C1 segment of cervical spinal cord (tissue), 14 donors: Measurements from ENCODE around the gene PRKAR1B.

ENCODE experiments used
- DNase-seq, 14 donors: peaks; one replicate each; lab custom pipeline; 2025; lab: John Stamatoyannopoulos, UW

The PRKAR1B gene

DNA sequence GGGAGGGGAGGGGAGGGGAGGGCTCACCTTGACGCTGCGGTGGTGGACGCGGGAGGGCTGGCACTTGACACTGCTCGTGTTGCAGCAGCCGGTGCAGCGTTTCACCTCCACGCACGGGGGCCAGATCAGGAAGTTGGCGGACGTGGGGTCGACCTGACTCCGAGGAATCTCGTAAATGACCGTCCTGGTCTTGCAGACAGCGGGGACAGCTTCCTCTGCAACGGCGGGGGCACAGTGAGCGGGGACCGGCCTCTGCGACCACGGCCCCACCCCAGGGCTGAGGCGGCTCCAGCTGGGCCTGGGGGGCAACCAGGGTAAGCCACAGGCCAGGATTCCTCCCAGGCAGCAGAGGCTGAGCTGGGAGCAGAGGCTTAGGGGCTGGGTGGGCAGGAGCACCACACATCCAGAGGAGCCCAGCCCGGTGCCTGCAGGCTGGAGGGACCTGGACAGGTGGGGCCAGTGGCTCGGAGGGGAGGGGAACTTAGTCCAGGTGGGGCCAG lies 216.2 kb downstream of the PRKAR1B start:
- no peak for DNase-seq

GRCh38 chr7:510131-510481 lies 217.0 kb downstream of the PRKAR1B start:
- no peak for DNase-seq

DNA sequence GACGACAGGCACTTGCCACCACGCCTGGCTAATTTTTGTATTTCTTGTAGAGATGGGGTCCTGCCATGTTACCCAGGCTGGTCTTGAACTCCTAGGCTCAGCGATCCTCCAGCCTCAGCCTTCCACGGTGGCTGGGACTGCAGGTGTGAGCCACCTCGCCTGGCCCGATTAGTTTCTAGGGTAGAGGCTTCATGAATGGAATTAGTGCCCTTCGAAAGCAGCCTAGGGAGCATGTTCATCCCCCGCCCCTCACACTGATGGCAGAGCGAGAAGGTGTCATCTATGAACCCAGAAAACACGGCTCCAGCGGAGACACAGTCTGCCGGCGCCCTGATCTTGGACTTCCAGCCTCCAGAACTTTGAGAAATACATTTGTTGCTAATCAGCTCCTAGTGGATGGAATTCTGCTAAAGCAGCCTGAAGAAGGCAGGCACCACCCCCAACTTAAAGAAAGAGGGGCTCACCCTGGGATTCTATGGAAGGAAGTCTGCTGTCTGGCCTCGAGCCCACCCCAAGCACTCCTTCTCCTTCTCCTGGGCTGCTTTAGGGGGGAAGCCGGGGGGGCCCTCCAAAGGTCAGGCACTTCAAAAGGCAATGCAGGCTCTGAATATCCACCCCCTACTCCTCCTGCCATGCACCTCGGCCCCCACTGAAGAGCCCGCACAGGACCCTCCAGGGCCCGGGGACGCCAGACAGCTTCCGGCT lies 217.5 kb downstream of the PRKAR1B start:
- no peak for DNase-seq

GRCh38 chr7:508461-509170 lies 218.5 kb downstream of the PRKAR1B start:
- no peak for DNase-seq

DNA sequence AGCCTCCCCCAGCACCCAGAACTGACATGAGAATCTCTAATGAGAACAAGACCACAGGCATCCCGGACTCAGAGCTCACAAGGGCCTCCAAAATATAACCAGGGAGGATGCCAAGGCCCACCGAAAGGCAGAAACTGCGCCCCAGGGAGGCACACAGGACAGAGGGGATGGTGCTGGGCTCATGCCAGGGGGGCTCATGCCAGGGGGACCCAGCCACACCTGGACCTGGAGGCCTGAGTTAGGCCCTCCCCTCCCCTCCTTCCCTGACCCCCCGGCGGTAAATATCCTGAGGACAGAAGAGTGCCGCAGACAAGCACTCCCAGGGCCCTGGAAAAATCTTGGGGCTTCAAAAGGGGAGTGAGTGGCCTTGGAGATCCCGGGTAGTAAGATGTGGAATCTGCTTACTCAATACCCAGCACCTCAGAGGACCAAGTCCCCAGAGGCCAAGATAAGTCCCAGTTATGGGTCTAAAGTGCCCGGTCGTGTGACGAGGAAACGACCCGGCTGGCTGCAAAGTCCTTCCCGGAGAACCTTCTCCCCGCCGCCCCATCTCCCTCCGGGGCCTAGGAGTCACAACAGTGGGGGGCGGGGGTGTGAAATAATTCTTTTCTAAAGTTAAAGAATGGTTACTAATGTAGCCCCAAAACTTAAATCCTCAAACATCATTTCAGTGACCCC lies 219.3 kb downstream of the PRKAR1B start:
- no peak for DNase-seq

DNA sequence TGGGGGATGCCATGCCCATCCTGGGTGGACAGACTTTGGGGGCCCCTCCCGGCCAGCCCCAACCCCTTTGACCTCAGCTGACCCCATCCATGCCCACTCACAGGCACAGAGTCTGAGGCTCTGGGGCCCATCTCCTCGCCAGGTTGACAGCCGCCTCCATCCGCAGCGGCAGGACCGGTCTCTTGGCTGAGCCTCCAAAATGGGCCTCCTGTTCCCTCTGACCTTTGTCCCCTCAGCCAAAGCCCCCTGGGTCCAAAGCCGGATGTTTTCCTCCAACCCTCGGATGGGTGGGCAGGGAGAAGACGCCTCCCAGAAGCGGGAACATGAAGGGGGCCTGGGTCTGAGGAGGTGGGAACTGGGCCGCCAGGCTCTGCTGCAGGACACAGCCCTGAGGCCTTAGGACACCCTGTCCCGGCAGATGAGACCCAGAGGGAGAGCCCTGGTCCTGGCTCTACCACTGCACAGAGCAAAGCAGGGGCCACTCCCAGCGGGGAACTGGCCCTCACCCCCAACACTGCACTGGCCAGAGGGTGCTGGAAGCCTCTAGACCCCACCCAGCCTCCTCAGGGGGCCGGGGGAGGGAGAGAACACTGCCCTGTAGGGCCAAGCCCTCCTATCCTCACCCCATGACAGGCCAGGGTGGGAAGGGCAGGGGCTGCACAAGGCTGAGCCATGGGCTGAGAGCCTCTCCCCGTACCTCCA lies 220.0 kb downstream of the PRKAR1B start:
- no peak for DNase-seq

- DNase-seq: no peak
These were observed 220.7 kb downstream of the PRKAR1B start for GRCh38 chr7:506391-506831.

DNA sequence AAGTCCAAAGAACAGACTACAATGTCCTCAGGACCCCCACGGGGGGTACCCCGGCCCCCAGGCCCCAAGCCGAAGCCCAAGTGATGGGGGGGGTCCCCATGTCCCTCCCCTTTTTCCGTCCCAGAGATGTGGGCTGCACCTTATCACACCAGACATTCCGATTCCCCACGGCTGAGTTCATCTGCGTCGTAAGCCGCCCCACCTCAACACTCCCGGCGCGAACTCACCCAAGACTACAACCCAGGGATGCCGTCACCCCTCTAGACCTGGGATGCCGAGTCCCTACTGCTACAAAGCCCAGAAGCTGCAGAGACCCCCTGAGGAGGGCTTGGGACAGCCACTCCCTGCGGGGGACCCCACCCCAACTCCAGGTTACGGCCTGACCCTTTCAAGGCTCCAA lies 221.9 kb downstream of the PRKAR1B start:
- no peak for DNase-seq

DNA sequence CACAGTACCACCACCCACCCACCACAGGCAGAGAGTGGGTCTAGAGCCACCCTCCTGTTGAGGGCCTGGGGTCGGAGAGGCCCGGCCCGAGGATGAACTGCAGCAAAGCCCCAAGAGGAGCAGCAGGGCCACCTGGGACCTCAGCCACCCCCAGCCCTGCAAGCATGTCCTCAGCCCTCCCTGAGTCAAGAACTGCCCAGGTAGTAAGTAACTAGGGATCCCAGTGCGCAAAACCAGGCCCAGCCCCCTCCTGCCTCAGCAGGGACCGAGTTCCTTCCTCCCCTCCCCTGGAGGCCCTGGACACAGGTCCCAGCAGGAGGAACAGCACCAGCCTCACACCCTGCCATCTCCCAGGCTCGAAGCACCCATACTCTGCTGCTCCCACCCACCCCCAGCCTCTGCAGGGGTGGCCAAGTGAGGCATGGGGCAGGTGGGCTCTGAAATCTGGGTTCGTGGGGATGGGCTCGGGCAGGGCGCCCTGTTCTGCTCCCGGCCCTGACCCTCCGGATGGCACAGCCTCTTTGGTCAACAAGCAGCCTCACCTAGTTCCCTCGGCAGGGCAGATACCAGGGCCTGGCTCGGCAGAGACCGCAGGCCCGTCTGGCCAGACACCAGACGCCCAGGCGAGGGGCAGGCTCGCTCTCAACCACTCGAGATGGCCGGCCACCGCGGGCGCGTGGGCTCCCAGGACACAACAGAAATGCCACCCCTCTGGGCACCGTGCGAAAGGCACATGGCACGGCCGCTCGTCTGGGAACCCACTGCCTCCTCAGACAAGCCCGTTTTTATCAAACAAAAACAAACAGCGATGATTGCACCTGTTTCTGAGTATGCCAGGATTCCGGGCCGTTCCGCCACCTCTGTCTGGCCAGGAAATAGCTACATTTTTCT lies 222.6 kb downstream of the PRKAR1B start:
- DNase-seq: no peak

GRCh38 chr7:503575-504111 lies 223.4 kb downstream of the PRKAR1B start:
- DNase-seq: no peak

DNA sequence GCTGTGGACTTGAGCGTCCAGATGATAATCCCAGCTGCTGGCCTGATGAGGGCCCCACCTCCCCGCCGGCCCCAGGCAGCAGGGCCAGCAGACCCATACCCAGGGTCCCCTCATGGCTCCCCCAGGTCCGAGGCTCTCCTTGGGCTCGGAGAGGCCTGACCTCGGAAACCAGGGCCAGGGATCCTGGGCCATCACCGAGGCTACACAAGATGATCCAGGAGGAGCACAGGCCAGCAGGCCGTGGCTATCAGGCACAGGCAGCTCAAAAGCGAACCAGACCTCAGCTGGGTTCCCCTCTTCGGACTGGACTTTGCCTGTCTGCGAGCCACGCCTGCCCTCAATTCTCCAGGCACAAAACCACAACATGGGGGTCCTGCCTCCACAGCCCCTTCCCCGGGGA lies 224.8 kb downstream of the PRKAR1B start:
- DNase-seq: no peak

DNA sequence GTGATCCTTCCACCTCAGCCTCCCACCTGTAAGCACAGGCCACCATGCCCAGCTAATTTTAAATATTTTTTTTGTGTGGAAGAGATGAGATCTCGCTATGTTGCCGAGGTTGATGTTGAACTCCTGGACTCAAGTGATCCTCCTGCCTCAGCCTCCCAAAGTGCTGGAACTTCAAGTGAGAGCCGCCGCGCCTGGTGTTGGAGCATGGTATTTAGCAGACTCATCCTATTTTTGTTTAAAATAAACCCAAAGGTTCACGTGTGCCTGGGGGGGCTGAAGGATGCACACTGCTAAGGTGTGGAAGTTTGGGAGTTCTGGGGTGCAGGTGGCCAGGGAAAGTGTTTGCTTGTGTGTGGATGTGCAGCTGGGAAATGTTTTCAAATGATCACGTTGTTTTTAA lies 225.6 kb downstream of the PRKAR1B start:
- DNase-seq: no peak

GRCh38 chr7:500521-501420 lies 226.3 kb downstream of the PRKAR1B start:
- DNase-seq: no peak

DNA sequence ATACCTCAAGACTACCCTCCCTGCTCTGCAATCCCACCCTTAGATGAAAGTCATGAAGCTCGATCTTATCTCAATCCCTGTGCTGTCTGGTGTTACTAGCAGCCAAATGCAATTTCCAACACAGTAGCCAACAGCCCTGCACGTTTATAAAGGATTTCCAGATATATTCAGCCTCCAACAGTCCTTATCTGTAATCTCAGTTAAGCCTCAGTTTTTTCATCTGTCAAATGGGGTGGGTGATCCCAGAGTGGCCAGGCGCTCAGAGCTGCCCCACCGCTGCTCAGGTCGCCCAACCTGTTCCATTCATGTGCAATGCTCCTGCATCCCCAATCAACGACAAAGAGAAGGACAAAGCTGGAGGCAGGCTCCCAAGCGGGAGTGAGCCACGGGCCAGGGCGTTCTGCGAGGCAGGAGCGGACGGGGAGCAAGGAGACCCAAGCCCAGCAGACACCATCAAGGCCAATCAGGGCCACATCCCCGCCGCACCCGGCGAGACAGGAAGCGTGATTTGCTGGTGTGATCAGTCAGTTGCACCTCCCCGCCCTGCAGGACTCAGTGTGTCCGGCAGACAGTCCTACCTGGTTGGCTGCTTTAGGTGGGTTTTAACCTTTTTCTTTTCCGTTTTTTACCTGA lies 227.1 kb downstream of the PRKAR1B start:
- DNase-seq: no peak
